ENCODE data around the gene UBE2R2. TPM values are rescaled to one million over a fixed set of nuclear protein-coding genes. Genes with fewer than 3 reads are reported as not detected.
"Not testable (repeated sequence)": the region's sequence is repeated elsewhere in the genome, so short reads cannot be mapped to it uniquely, and the experiment has no call there.

Gene UBE2R2
- total RNA-seq, 1 experiment from 2014 or later, result 18.5 TPM

DNA sequence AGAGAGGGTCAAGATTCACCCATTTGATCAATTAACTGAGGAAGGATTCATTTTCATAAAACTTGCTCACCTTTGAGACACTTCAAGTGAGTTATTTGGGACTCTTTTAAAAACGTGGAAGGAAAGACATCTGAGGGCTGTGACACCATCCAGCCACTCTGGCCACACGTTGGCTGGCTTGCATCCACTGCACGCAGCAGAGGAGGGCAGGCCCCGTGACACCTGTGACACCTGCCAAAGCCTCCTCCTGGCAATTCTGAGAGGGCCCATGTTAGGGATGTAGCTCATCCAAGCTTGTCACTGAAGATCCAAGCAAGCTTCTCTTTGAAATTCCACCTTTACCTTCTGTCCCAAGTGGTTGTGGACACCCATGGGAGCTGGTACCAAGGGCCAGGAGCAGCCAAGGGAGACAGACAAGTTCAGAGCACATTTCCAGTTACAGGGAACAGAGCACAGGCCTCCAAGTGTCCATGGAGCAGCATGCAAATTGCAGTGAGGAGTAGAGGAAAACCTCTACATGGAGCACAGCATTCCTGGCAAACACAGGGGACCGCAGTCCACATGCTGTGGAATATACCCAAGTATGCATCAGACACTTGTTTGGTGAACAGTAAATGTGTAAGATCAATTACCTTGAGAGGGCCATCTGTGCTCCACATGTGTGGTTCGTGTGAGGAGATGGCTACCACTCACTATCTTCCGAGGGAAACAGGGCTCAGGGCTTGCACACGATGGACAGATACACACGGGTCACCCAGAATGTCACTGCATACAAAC lies 16.8 kb upstream of the UBE2R2 start:
- DNase-seq (ENCODE audit: low read depth), result peak; percentile 40

DNA sequence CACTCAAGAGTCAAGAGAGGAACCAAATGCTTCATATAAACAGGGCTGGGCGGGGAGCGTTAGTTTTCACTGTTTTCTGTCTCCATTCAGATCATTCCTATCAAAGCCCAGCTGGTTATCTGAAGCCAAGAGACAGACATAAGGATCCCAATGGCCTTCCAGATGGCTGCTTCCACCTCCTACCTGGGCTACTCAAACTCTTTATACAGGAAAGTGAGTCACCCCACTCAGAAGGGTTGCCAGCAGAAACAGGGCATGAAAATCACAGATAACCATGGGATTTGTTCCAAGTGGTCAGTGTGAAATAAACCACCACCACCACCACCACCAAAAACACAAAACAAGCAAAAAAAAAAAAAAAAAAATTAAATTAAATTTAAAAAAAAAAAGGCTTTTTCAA lies 16.1 kb upstream of the UBE2R2 start:
- peak; percentile 35 for DNase-seq (ENCODE audit: low read depth)

DNA sequence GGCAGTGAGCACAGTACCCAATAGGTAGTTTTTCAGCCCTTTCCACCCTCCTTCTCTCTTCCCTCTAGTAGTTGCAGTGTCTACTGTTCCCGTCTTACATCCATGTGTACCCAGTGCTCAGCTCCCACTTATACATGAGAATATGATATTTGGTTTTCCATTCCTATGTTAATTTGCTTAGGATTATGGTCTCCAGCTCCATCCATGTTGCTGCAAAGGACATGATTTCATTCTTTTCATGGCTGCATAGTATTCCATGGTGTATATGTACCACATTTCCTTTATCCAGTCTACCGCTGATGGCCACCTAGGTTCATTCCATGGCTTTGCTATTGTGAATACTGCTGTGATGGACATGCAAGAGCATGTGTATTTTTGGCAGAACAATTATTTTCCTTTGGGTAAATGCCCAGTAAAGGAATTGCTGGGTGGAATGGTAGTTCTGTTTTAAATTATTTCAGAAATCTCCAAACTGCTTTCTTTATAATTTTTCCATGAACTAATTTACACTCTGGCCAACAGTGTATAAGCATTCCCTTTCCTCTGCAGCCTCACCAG lies 14.9 kb upstream of the UBE2R2 start:
- not testable (repeated sequence) for DNase-seq (ENCODE audit: low read depth)

DNA sequence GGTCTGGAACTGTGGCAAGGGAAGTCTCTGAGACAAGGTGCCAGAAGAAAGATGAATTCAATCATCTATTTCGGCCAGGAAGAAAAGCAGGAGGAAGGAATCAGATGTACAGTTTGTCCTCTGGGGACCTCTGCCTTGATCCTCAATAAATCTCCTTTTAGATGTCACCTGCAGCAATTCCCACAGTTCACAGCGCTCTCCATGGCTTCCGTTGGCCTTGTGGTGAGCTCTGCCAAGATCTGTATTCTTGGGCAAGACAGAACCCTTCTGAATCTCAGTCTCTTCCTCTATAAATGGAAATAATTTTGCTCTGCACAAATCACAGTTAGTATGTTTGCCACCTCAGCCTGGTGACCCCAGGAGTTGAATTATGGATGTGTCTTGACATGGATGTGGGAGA lies 12.8 kb upstream of the UBE2R2 start:
- DNase-seq (ENCODE audit: low read depth), result not testable (repeated sequence)

DNA sequence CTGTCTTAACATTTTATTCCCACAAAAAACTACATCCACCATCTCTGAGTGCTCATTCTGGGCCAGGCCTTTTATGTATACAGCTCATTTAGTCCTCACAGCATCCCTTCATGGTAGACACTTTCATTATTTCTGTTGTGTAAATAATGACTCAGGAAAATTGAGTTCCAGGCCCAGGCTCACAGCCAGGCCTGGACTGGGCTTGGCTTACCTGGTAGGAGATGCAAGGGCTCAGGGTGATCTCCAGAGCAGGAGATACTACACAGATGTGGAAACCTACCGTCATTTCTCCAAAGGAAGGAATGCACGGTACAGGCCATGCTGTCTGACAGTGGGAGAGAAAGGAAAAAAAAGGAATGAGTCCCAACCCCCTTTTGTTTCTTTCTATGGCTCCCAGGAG lies 9.8 kb upstream of the UBE2R2 start:
- DNase-seq (ENCODE audit: low read depth), result not testable (repeated sequence)

DNA sequence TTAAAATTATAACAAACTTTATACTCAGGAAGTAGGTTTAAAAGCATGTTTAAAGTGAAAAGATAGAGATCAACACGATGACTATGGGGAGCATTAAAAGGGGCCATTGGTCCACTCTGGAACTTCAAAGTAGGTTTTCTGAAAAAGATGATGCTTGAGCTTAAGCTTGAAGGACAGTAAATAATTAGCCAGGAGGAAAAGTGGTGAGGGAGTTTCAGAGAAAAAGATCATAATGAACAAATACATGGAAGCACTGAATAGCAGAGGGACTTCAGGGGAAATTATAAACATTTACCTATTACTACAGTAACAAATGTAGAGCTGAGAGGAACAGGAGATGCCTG lies 8.0 kb upstream of the UBE2R2 start:
- DNase-seq (ENCODE audit: low read depth), result not testable (repeated sequence)

DNA sequence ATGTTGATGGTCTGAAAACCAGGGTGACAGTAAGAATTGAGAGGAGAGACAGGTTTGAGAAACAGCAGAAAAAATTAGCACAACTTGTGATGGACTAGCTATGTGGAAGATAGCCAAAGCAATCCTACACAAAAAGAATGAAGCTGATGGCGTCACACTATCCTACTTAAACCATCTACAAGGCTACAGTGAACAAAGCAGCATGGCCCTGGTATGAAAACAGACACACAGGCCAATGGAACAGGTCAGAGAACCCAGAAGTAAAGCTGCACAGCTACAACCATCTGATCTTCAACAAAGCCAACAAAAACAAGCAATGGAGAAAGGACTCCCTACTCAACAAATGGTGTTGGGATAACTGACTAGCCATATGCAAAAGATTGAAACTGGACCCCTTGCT lies 7.5 kb upstream of the UBE2R2 start:
- DNase-seq (ENCODE audit: low read depth), result no peak

DNA sequence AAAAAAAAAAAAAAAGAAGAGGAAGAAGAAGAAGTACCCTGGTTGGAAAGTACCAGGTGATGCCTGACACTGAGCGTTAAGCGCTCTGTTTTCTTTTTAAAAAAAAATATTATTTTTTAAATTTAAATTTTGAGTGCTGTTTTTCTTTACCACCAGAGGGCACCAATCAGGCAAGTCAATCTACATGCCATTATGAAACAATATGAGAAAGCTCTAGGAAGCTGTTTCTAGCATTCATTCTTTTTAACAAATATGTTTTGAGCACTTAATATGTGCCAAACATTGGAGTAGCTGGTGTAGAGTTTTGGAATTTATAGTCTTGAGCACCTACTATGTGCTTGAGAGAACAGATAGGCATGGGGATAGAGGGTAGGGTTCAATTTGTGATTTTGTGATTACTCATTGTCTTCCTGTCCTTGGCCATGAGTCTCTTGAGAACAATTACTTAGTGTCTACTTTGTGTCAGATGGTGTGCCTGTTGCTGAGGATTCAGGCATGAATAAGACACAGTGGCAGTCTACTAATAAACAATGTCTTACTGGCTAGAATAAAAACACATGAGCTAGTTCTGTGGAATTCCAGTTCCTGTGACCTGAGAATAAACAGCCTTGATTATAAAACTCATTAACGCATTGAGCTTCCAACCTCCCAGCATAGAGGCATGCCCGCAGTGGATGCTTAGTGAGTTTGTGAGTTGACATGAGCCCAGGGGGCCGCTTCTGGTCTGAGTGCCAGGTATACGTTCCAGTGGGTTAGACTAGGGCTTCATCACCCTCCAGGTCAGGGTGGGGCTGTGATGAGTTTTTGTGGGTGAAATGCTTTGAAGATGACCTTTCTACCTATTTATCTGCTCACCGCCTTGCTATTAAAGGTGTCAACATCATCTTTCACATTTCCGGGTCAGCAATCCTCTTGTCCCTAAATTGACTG lies 3.0 kb upstream of the UBE2R2 start:
- peak; percentile 64 for DNase-seq (ENCODE audit: low read depth)

DNA sequence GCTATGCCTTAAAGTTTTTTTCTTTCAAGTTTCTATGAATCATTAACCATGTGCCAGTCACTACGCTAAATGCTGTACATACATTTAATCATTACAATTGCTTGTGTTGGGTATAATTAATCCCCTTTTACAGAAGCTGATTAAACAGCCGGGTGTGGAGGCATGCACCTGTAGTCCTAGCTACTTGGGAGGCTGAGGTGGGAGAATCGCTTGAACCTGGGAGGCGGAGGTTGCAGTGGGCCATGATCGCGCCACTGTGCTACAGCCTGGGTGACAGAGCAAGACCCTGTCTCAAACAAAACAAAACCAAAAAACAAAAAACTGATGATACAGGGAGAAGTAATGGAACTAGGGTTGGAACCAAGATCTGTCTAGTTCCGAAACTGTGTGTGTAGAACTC lies 1.2 kb upstream of the UBE2R2 start:
- DNase-seq (ENCODE audit: low read depth), result no peak

DNA sequence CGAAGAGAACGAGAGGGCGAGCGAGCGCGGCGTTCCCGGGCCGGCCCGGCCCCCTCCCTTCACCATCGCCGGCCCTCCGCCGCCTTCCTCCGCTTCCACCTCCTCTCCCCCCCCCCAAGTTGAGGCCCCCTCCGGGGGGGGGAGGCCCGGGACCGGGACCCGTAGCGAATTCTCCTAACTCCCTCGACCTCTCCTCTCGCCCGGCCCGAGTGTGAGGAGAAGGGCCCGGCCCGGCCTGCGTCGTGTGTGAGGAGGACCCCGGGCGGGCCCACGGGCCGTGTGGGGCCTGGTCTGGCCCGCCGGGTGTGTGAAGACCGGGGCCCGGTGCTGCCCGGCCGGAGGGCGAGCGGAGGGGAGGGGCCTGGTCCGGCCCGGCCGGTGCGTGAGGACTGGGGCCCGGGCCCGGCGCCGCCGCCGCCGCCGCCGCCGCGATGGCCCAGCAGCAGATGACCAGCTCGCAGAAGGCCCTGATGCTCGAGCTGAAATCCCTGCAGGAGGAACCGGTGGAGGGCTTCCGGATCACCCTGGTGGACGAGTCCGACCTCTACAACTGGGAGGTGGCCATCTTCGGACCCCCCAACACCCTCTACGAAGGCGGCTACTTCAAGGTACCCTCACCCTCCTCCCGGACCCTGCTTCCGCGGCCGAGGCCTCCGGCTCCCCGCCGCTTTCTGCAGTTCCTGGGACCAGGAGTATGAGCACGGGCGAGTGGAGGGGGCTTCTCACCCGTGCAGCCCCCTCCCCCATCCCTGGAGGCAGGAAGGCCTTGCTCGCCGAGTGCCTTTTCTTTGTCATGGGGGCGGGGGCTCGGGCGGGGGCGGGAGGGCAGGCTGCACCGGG lies 587 bp downstream of the UBE2R2 start:
- peak; percentile 73 for DNase-seq (ENCODE audit: low read depth)

DNA sequence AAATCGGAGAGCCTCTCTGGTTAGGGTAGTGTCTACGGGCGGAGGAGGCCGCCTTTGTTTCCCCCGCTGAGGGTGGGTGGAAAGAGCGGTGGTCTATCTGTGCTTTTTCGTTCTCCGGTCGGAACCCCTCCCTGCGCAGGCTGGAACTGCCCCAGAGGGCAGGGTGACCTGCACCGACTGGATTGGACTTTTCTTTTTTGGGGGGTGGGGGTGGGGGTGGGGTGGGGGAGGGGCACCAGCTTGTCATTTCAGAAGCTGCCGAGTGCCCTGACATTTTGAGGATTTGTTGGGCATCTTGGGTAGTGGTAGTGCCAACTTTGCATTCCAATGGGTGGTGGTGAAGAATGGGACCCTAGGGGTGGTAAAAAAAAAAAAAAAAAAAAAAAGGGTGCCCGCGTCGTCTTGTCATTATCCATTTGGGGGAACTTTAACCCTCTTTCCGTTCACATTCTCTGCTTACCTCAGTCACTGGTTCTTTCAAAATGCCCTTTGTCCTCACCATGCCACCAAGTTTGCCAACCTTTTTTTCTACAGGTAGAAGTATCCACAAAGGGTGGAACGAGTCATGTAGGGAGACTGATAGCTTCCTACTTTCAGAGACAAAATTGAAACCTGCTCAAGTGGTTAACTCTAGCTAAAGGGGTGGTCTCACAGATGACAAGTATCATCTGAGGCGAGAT lies 1.3 kb downstream of the UBE2R2 start:
- DNase-seq (ENCODE audit: low read depth), result no peak

DNA sequence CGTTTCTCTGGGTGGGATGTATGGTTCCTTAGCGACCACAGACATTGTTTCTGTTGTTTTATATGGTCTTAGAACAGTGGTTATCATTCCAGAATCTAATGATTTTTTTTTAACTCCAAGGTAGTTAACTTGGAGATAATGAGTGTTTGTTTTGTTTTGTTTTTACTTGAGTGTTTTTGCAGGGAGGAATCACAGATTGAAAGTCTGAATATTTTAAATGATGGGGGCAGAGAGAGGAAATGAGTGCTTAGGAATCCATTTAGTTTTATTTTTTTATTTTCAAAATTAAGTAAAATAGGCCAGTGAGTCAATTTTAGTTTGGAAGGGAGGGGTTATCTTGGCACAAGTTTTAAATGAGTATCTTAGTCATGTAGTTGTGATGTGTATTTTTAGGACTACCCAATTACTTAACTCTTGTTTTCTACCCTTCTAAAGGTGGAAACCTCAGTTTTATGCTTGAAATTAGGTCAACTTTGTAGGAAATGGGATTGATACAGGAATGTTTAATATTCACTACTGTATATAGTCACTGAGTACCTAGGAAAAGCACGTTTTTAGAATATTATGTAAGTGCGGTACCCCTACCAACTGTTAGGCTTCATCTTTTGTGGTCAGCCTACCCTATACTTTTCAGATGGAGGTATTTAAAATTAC lies 2.0 kb downstream of the UBE2R2 start:
- DNase-seq (ENCODE audit: low read depth), result peak; percentile 27

DNA sequence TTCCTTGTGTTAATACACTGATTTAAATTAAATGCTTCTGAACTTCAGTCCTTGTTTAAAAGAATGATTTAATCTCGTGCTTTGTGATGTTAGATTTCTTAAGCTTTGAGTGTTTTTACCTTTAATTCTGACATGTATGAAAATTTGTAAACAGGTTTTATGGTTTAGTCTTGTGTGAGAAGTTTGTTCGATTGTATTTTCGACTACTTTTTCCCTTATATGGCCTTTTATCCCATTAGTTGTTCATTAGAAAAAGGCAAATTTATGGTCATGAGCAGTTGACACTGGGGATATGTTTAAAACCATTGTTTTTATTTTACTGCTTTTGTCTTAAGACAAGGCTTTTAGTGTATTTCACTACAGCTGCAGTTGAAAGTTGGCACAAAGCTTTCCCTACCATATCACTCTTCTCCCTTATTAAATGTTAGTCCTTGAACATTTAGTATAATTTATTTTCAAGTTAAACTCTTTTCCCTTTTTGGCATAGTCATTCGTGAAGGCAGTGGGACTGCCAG lies 3.3 kb downstream of the UBE2R2 start:
- no peak for DNase-seq (ENCODE audit: low read depth)

DNA sequence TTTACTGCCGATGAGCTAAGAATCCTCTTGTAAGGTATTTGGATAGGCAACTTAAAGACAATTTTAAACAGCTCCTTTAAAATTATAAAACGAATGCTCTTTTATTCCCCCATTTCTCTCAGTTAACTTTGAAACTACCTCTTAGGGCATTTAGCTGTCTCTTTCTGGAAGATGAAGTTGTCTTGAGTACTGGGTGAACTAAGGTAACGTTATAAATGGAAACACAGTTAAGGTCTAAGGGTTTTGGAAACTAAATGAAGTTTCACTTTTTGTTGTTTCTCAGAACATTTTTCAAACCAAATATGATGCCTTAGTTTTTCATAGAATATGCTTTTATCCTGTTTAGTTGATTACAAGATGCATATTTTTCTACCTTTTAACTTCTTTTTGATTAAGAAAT lies 6.8 kb downstream of the UBE2R2 start:
- DNase-seq (ENCODE audit: low read depth), result no peak

DNA sequence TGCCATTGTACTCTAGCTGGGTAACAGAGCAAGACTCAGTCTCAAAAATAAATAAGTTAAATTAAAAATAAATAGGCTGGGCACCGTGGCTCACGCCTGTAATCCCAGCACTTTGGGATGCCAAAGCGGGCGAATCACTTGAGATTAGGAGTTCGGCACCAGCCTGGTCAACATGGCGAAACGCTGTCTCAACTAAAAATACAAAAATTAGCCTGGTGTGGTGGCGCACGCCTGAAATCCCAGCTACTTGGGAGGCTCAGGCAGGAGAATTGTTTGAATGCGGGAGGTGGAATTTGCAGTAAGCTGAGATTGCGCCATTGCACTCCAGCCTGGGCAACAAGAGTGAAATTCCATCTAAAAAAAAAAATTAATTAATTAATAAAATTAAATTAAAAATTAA lies 10.3 kb downstream of the UBE2R2 start:
- not testable (repeated sequence) for DNase-seq (ENCODE audit: low read depth)

DNA sequence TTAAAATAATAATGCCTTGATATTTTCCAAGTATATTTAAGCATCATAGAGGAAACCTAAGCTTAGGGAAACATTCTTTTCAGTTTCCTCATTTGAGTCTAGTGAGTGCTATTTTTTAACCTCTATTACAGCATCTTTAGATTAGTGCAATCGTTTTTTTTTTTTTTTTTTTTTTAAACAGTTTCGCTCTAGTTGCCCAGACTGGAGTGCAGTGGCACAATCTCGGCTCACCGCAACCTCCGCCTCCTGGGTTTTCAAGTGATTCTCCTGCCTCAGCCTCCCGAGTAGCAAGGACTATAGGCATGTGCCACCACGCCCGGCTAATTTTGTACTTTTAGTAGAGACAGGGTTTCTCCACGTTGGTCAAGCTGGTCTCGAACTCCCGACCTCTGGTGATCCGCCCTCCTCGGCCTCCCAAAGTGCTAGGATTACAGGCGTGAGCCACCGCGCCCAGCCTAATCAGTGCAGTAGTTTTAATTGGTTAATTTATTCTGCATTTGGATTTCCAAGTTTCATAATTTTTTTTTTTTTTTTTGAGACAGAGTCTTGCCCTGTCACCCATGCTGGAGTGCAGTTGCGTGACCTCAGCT lies 12.8 kb downstream of the UBE2R2 start:
- DNase-seq (ENCODE audit: low read depth), result not testable (repeated sequence)

DNA sequence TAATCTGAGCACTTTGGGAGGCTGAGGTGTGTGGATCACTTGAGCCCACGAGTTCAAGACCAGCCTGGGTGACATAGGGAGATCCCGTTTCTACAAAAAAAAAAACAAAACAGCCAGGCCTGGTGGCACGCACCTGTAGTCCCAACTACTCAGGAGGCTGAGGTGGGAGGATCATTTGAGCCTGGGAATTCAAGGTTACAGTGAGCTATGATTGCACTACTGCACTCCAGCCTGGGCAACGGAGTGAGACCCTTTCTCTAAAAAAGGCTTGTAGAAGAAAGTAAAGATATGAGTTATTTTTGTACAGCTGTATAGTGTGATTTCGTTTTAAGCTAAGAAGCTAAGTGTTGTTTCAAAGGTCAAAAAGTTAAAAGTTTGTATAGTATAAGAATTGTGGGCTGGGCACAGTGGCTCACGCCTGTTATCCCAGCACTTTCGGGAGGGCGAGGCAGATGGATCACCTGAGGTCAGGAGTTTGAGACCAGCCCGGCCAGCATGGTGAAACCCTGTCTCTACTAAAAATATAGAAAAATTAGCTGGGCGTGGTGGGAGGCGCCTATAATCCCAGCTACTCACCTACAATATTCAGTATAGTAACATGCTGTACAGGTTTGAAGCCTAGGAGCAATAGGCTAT lies 18.8 kb downstream of the UBE2R2 start:
- DNase-seq (ENCODE audit: low read depth), result no peak

DNA sequence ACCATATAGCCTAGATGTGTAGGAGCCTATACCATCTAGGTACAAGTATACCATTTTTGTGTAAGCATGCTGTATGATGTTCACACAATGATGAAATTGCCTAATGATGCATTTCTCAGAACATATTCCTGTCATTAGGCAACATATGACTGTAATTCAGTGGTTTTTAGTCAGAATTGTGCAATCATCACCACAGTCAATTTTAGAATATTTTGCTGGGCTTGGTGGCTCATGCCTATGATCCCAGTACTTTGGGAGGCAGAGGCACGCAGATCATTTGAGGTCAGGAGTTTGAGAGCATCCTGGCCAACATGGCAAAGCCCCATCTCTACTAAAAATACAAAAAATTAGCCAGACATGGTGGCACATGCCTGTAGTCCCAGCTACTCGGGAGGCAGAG lies 19.3 kb downstream of the UBE2R2 start:
- peak; percentile 63 for DNase-seq (ENCODE audit: low read depth)

DNA sequence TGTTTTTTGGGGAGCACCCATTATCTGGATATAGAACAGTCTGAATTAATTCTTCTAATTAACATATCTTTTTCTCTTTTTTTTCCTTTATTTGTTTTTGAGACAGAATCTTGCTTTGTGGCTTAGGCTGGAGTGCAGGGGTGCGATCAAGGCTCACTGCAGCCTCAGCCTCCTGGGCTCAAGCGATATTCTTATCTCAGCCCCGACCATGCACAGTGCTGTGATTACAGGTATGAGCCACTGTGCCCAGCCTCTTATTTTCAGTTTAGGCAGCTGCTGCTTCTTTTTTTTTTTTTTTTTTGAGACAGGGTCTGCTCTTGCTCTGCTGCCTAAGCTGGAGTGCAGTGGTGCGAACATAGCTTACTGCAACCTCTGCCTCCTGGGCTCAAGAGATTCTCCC lies 20.2 kb downstream of the UBE2R2 start:
- DNase-seq (ENCODE audit: low read depth), result no peak

DNA sequence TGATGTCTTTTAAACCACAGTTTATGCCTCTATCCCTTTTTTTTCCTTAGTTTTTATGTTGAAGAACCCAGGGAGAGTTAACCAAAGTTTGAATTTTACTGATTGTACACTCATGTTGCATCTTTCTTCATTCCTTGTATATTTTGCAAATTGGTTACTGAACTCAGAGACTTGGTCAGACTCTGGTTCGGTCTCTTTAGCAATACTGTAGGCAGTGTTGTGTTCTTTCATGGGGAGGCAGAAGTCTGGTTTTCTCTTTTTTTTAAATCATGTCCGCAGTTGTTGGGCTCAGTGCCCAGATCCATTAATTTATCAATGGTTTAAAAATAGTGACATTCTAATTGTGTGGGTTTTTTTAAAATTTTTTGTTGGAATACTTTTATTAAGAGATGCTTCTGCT lies 23.4 kb downstream of the UBE2R2 start:
- no peak for DNase-seq (ENCODE audit: low read depth)

All from RPMI7951 (cell line).